GM21717 (cell line): ENCODE measurements around the gene USP12.

Experiments used
- ATAC-seq: cut with Tn5 transposase; IDR thresholded peaks from one replicate; pipeline ENCODE4 v1.9.1; 2021; ENCODE audit warnings: mild to moderate bottlenecking, moderate library complexity; ENCODE audit not compliant: unreplicated experiment

Gene USP12

DNA sequence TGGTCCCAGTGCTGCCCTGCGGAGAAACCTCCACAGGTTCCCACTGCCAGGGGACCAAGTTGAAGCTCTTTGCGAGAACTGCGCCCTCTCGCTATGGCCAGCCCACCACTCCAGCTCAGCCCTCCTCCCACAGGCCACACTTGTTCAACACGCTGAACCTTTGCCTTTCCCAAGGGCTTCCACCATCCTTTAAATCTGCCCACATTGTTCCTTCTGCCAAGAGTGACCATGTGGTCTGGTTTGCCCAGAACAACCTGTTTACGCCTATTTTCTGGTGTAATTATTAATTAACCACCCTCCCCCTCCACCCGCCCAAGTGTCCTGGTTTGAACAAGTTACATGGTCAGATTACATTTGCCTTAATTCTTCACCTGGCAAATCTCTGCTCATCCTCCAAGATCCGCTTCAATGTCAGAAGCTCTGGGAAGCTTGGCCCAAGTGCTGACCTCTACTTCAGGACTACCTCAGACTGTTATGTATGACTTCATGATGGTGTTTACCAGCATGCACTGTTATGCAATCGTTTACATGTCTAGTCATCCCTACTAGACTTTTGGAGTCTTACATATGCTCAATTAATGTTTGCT is 12.0 kb upstream of the USP12 start:
- no peak for ATAC-seq

DNA sequence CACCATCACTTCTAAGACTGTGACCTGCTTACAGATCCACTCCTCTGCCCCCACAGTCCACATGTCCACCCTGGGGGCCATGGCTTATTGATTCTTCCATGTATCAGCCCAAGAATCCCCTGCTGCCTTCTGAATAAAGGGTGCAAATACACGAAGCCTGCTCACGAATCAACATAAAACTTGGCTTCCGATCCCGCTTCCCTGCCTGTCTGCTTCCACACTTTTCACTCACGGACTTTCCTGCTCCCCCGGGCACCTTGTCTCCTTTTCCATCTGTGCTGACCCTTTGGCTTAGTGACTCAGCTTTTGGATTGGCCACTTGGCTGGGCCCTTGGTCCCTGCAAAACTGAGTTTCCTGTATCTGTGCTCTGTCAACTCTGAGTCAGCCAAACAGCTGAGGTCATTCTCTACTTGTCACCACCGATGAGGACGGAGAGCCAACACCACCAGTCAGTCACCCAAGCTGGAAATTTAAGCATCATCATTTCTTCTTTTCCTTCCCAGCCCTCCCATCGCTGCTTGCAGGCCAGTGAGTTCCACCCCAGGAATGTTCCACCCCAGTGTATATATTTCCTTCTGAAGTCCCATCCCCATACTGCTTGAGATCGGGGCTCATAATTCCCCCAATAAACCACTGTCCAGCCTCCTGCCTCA is 11.4 kb upstream of the USP12 start:
- ATAC-seq: no peak

GRCh38 chr13:27182054-27182453 is 10.4 kb upstream of the USP12 start:
- no peak for ATAC-seq

- no peak for ATAC-seq
Observed at GRCh38 chr13:27177852-27178251, 6.2 kb upstream of the USP12 start.

DNA sequence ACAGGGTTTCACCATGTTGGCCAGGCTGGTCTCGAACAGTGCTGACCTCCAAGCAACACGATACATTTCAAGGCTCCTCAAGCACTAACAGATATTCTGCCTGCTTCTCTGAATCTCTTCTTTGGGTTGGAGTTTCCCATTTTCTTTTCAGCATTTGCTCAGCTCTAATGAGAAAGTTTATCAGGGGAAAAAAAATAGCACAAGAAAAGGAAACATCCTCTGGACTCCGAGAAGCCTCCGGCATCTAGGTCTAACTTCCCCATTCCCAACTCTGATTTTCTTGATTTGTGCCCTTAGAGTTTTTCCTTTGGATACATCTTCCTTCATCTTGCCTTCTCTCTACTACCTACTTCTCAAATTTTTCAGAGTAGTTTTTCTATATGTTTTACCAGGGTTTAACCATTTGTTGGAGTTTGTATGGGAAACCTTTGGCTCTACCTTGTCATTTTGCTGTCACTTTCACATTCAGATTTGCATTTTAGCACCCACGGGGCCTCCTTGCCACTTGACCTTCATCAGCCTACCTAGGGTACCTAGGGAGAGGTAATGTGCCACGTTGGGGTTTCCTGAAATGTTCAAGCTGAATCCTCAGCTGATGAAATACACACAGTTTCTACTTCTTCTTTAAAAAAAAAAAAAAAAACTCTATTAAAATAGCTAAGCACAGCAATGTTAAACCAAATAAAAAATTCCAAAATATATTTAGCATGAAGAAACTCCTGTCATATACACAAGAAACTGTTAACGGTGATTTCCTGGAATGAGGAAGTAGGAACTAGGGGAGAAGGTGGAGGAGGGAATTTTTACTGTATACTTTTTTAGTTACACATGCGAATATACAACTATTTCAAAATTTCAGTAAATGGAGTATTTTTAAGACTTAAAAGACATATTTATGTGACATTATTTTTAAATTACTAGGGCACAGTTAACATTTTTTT is 5.1 kb upstream of the USP12 start:
- no peak for ATAC-seq

- ATAC-seq: no peak
Observed at GRCh38 chr13:27174766-27175455, 3.3 kb upstream of the USP12 start.

DNA sequence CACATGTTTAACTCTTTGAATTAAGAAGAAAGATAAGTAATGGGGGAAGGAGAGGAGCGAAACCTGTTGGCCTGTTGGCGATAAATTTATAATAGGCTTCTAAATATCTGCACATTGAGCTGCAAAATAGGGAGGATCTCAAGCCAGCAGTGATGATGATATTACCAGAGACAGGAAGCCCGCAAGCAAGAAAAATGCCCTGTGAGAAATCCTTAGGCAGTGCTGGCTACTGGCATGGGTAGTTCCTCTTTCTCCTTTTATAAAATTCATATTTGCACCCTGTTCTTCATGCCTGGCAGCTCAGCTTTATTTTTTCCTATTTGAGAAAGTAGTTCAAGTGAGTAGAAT is 858 bp upstream of the USP12 start:
- no peak for ATAC-seq

- ATAC-seq: peak; percentile 70
Observed at GRCh38 chr13:27171827-27172494, 350 bp upstream of the USP12 start.

- peak; percentile 13 for ATAC-seq
Observed at GRCh38 chr13:27170516-27171243, 931 bp downstream of the USP12 start.

DNA sequence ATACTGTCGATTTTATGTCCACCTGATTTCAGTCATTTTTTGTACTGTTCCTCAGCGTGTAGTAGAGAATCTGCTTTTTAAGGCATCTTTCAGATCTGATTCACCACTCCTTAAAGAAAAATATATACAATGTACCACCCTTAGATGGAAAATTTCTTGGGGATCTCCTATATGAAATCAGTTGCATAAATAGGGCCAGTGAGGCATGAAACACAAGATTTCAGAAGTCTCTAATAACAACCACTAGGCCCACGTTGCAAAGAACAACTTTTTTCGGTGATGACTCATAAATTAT is 1.4 kb downstream of the USP12 start:
- peak; percentile 8 for ATAC-seq

DNA sequence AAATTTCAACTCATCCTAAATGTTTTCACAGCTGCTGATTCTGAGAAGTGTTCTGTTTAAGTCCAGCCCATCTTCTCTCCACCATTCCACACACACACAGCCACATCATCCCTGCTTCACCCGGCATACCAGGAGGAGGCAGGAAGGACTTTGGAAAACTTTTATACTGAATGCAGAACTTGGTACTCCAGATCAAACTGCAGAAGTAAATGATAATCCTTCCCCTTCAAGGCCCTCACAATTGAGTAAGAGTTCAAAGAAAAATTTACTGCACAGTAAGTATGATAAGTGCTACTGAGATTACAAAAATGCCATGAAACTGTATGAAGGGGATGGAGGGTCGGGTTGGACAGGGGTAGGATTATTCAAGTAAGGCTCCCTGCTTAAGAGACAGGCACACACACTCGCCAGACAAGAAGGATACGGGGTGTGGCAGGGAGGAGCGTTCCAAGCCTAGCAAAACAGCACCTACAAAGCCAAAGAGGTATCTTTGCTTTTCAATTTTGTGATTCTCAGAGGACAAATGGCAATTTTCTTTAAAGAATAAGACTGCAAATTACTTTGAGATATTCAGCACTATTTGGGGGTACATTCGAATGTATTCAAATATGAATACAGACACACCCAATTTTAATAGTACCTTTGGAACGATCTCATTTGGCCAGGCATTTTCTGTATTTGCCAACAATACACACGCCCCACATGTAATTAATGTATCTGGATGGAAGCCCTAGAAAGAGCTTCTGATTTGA is 2.5 kb downstream of the USP12 start:
- no peak for ATAC-seq

DNA sequence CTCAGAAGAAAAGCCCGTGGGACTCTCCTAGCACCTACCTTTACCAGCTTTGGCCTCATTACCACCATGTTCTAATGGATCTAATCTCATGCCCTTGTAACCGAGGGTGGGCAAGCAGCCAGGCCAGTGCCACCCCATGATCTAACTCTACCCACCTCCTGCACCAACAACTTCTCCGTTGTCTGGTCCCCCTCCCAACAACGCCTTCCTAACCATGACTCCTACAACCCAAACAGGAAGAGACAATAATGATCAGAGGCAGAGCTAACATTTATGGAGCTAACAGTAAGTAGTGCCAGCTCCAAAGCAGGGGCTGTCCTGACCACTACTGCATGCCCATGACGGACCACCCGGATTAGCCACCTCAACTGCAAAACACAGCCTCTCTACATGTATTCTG is 3.5 kb downstream of the USP12 start:
- ATAC-seq: no peak

DNA sequence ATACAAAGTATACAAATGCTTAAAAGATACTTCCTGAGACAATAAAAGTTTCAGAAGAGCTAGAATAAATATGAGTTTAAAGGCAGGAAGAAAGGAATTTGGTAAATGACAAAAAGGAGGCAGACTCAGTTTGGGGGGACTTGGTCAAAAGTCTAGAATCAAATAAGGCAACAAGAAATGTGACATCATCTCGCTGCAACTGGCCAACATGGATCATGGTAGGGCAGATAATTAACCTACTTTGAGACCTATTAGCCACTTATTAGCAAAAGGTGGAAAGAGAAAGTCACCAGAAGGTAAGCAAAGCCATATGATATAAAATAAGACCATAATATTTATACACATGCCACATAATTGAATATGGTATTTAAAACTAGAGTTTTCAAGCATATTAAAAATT is 5.3 kb downstream of the USP12 start:
- ATAC-seq: no peak

- ATAC-seq: no peak
Observed at GRCh38 chr13:27161980-27162379, 9.6 kb downstream of the USP12 start.

DNA sequence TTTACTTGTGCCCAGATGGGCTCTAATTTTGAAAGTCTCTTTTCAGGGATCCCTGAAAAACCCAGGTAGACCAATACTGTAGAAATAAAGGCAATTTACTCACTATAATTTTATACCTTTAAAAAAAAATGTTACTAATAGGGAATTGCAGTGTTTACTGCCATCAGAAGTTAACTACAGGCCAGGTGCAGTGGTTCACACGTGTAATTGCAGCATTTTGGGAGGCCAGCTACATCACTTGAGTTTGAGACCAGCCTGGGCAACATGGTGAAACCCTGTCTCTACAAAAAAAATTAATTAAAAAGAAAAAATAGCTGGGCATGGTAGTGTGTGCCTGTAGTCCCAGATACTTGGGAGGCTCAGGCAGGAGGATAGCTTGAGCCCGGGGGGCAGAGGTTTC is 10.2 kb downstream of the USP12 start:
- no peak for ATAC-seq

DNA sequence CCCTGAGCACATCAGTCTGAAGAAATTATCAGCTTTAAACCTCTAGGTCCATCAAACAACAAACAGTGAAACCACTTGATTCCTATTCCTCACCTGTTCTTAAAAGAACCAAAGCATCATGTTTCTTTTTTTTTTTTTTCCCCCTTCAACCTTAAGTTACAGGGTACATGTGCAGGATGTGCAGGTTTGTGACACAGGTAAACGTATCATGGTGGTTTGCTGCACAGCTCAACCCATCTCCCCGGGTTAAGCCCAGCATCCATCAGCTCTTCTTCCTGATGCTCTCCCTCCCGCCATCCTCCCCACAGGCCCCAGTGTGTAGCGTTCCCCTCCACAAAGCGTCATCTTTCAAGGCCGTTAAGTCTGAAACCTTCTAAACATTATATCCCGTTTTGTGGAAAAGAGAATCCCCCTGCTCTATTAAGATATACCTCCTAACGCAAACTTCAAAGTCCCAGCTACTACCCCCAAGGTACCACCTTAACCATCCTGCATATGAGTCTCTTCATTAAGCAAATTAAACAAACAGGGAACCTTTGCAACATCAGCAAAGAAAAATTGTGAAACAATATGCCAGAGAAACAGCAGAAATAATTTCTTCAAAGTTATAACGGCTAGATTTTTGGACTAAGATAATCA is 10.8 kb downstream of the USP12 start:
- no peak for ATAC-seq

- ATAC-seq: no peak
Observed at GRCh38 chr13:27159806-27160563, 11.6 kb downstream of the USP12 start.

DNA sequence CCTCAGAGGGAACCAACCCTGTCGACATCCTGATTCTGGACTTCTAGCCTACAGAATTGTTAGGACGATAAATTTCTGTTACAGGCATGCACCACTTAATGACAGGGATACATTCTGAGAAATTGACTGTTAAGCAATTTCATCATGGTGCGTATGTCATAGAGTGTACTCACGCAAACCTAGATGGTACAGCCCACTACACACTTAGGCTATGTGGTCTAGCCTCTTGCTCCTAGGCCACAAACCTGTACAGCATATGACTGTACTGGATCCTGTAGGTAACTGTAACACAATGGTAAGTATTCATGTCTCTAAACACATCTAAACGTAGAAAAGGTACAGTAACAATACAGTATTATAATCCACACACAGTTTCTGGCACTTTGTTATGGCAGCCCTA is 13.3 kb downstream of the USP12 start:
- ATAC-seq: no peak
